ENCODE data around the gene YWHAH. TPM values are rescaled to one million over a fixed set of nuclear protein-coding genes. Genes with fewer than 3 reads are reported as not detected.

YWHAH gene
- total RNA-seq: 10 to 100 TPM; 29.9 to 30.9 TPM
- 10 to 100 TPM; 25.1 to 44.4 (median 32.5) TPM for polyA plus RNA-seq
- 14.3 to 39.6 (median 32.1) reads per million in 6 experiments for total RNA-seq

- POLR2A ChIA-PET: interaction anchor here (0.6 to 1.7 kb wide), 2 partner anchors 12 to 27 kb away, joined by 4 to 5 read pairs; no protein-coding TSS in a partner anchor
- Mint-ChIP-seq H3K4me3 (peak within 1 kb of the TSS in 9 of 10 donors; percentile 86 to 96 (median 91)), H3K27me3 (no peaks in the 10 kb centered on the region), H3K9me3 (no peaks in the 10 kb centered on the region), H3K4me1 (peaks cover 7 to 21% (median 18%) of the 10 kb centered on the region in 4 donors), H3K27ac (peak within 1 kb of the TSS in 9 of 10 donors; percentile 55 to 94 (median 92)), H3K36me3 (peaks cover 0 to 6% (median 0%) of the 10 kb centered on the region in 3 donors)
- DNase-seq (peak; percentile 72 to 91 (median 80)), ATAC-seq (peak; percentile 70 to 74)
Observed at GRCh38 chr22:31943978-31944699, at the start of gene YWHAH. YWHAH (plus strand) TSS chr22:31944535; CDS start chr22:31944734, 199 bp downstream.

- Mint-ChIP-seq H3K9me3 (no peaks in the 10 kb centered on the region), H3K4me1 (no peaks in the 10 kb centered on the region), H3K27ac (peak overlapping the region in 1 of 10 donors; percentile 50), H3K27me3 (no peaks in the 10 kb centered on the region), H3K4me3 (no peak overlapping the region), H3K36me3 (peaks cover 4 to 81% (median 6%) of the 10 kb centered on the region in 3 donors)
- DNase-seq (no peak), ATAC-seq (no peak)
- POLR2A ChIA-PET: interaction anchor here (0.6 to 0.8 kb wide), 2 partner anchors 198 to 231 kb away, joined by 4 to 12 read pairs; no protein-coding TSS in a partner anchor
Observed at GRCh38 chr22:31895411-31896123, 48.8 kb upstream of the YWHAH start.

- ATAC-seq: no peak
- POLR2A ChIA-PET: no interaction called here
- no peaks in the 10 kb centered on the region for H3K4me1 Mint-ChIP-seq
- no peak overlapping the region for H3K27ac Mint-ChIP-seq
- peaks cover 4 to 77% (median 6%) of the 10 kb centered on the region in 3 donors for H3K36me3 Mint-ChIP-seq
- no peaks in the 10 kb centered on the region for H3K27me3 Mint-ChIP-seq
- no peak for DNase-seq
- H3K9me3 Mint-ChIP-seq: no peaks in the 10 kb centered on the region
- H3K4me3 Mint-ChIP-seq: no peak overlapping the region
Observed at GRCh38 chr22:31896472-31896871, 47.9 kb upstream of the YWHAH start.

- peaks cover 0 to 1% (median 0%) of the 10 kb centered on the region in 4 donors for H3K4me1 Mint-ChIP-seq
- H3K27me3 Mint-ChIP-seq: no peaks in the 10 kb centered on the region
- DNase-seq: no peak
- no peak for ATAC-seq
- no peak overlapping the region for H3K4me3 Mint-ChIP-seq
- POLR2A ChIA-PET: no interaction called here
- H3K9me3 Mint-ChIP-seq: no peaks in the 10 kb centered on the region
- peaks cover 4 to 72% (median 8%) of the 10 kb centered on the region in 3 donors for H3K36me3 Mint-ChIP-seq
- no peak overlapping the region for H3K27ac Mint-ChIP-seq
Observed at GRCh38 chr22:31897842-31898805, 46.2 kb upstream of the YWHAH start.

DNA sequence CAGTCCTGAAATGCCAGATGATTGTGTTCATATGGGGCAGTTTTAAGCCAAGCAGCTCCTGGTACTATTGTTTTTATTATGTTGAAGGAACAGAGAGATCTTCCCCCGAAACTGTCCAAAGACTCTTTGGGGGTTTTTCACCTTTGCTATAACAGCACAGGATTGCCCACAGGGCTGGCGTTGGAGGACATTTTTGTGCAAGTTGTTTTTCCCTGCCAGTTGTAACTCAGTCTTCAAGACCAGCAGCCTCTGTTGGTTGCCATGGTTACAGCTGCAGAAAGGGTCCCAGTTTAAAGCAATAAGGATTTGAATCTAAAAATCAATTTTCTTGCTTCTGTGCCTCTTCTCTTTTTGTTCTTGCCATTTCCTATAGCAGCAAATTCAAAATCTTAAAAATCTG is 45.4 kb upstream of the YWHAH start:
- Mint-ChIP-seq H3K4me3 (no peak overlapping the region), H3K4me1 (peaks cover 0 to 3% (median 0%) of the 10 kb centered on the region in 4 donors), H3K27me3 (no peaks in the 10 kb centered on the region), H3K36me3 (peaks cover 4 to 68% (median 8%) of the 10 kb centered on the region in 3 donors), H3K9me3 (no peaks in the 10 kb centered on the region), H3K27ac (no peak overlapping the region)
- POLR2A ChIA-PET: no interaction called here
- ATAC-seq (no peak), DNase-seq (no peak)

DNA sequence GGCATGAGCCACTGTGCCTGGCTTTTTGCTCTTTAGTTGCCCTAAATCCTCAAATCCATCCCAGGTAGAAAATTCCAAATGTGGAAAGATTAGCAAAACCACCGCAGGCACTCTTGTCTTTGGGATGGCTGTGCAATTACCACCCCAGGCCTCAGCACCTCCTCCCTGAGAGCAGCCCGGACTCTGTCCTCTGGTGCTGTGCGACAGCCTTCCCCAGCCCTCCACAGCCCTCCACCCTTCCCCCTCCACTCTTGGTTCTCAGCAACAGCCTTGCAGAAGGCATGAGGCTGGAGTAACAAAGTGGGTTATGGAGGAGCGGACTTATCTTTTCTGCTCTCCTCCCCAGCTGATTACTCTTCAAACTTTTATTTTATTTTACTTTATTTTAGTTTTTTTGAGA is 44.7 kb upstream of the YWHAH start:
- Mint-ChIP-seq H3K9me3 (no peaks in the 10 kb centered on the region), H3K36me3 (peaks cover 4 to 67% (median 8%) of the 10 kb centered on the region in 3 donors), H3K4me3 (no peak overlapping the region), H3K27ac (no peak overlapping the region), H3K27me3 (no peaks in the 10 kb centered on the region), H3K4me1 (peaks cover 0 to 3% (median 0%) of the 10 kb centered on the region in 4 donors)
- DNase-seq: no peak
- no peak for ATAC-seq
- POLR2A ChIA-PET: no interaction called here

DNA sequence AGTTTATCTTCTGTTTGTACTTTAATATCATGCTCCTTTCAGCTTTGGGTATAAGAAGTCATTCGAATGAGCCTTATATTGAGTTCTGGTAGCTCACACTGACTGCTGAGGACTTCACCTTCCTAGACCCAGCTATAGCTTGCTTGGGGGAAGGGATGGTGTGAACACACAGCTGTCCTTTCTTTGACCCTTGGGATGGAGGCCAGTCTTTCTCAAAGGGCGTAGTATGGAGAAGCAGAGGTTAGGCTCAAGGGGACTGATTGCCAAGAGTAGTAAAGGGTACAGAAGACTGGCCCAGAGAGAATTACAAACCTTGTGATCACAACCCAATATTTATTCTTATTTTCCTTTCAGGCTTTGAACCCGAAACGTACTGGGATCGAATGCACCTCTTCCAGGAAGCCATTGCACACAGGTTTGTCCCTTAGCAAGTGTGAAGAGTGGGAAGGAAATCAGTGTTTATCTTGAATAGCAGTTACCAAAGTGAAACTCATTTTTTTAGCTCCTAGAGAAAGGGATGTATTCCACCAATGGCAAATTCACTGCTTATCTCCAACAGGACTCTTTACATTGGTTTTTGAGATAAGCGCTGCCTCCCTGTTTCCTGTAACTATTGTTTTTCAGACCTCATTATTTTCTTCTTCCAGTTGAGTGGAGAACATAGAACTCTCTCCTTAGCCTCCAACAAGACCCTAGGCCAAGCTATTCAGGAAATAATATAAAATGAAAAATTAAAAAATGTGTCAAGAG is 42.8 kb upstream of the YWHAH start:
- no peaks in the 10 kb centered on the region for H3K27me3 Mint-ChIP-seq
- ATAC-seq: no peak
- POLR2A ChIA-PET: no interaction called here
- no peak for DNase-seq
- peak overlapping the region in 2 of 10 donors; percentile 12 to 66 for H3K27ac Mint-ChIP-seq
- no peak overlapping the region for H3K4me3 Mint-ChIP-seq
- no peaks in the 10 kb centered on the region for H3K9me3 Mint-ChIP-seq
- H3K36me3 Mint-ChIP-seq: peaks cover 0 to 66% (median 8%) of the 10 kb centered on the region in 3 donors
- H3K4me1 Mint-ChIP-seq: peaks cover 0 to 3% (median 0%) of the 10 kb centered on the region in 4 donors

GRCh38 chr22:31904651-31905050 is 39.7 kb upstream of the YWHAH start:
- POLR2A ChIA-PET: no interaction called here
- Mint-ChIP-seq H3K9me3 (no peaks in the 10 kb centered on the region), H3K4me1 (peaks cover 0 to 3% (median 0%) of the 10 kb centered on the region in 4 donors), H3K4me3 (no peak overlapping the region), H3K27me3 (no peaks in the 10 kb centered on the region), H3K27ac (peak overlapping the region in 1 of 10 donors; percentile 85), H3K36me3 (peaks cover 0 to 61% (median 2%) of the 10 kb centered on the region in 3 donors)
- ATAC-seq (no peak), DNase-seq (no peak)

- Mint-ChIP-seq H3K27me3 (no peaks in the 10 kb centered on the region), H3K9me3 (no peaks in the 10 kb centered on the region), H3K4me3 (no peak overlapping the region), H3K36me3 (peaks cover 0 to 62% (median 4%) of the 10 kb centered on the region in 3 donors), H3K4me1 (peaks cover 0 to 3% (median 0%) of the 10 kb centered on the region in 4 donors), H3K27ac (peak overlapping the region in 1 of 10 donors; percentile 36)
- POLR2A ChIA-PET: no interaction called here
- no peak for DNase-seq
- no peak for ATAC-seq
Observed at GRCh38 chr22:31905356-31905755, 39.0 kb upstream of the YWHAH start.

GRCh38 chr22:31906086-31906485 is 38.2 kb upstream of the YWHAH start:
- Mint-ChIP-seq H3K27me3 (no peaks in the 10 kb centered on the region), H3K9me3 (no peaks in the 10 kb centered on the region), H3K4me1 (peaks cover 0 to 3% (median 0%) of the 10 kb centered on the region in 4 donors), H3K4me3 (no peak overlapping the region), H3K27ac (no peak overlapping the region), H3K36me3 (peaks cover 0 to 65% (median 6%) of the 10 kb centered on the region in 3 donors)
- ATAC-seq (no peak), DNase-seq (no peak)
- POLR2A ChIA-PET: no interaction called here

DNA sequence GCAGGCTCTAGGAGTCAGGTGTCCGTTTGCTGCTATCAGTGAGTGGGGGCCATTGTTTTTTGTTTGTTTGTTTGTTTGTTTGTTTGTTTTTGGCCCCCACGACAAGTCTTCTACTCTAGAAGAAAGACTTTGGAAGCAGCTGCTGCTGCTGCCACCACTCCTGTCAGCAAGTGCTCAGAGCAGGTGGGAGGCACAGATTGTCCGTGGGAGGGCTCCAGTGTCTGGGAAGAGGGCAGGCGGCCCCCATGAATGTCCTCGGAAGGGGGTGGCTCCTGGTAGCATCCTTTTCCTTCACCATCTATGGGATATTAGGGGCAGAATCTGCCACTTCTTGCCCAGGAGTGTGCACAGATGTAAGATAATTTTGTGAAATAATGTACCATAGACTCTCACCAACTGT is 37.8 kb upstream of the YWHAH start:
- POLR2A ChIA-PET: no interaction called here
- Mint-ChIP-seq H3K27ac (peak overlapping the region in 2 of 10 donors; percentile 14 to 31), H3K4me3 (no peak overlapping the region), H3K9me3 (no peaks in the 10 kb centered on the region), H3K36me3 (peaks cover 0 to 62% (median 6%) of the 10 kb centered on the region in 3 donors), H3K27me3 (no peaks in the 10 kb centered on the region), H3K4me1 (peaks cover 0 to 3% (median 0%) of the 10 kb centered on the region in 4 donors)
- DNase-seq: no peak
- ATAC-seq: no peak

Measured in naive thymus-derived CD8-positive, alpha-beta T cell (primary cell).